Vagina (tissue), 2 donors: Measurements from ENCODE around the gene AKAP8L.

ENCODE experiments used
- POLR2A ChIP-seq, 2 donors: fragments of 450-650 bp; IDR thresholded peaks; one replicate each; pipeline ENCODE4 v1.6.1; 2017; ENCODE audit warnings: antibody characterized with exemption in 2 of 2, mild to moderate bottlenecking in 2 of 2, moderate library complexity in 2 of 2
- POLR2AphosphoS5 ChIP-seq, 2 donors: sonication (generic); formaldehyde crosslinking; IDR thresholded peaks; one replicate each; pipeline ENCODE4 v1.9.0; 2017; ENCODE audit warnings: antibody characterized with exemption in 2 of 2, mild to moderate bottlenecking in 2 of 2, low read depth in 1 of 2; ENCODE audit not compliant: insufficient read depth in 1 of 2
- TF ChIP-seq, protein P1 (sequence below), 3 experiments: fragments of 450-650 bp in 2 of 3; fragments of 200-600 bp in 1 of 3; sonication (generic) in 1 of 3; IDR thresholded peaks; one replicate each; pipeline ENCODE4 v1.5.1; 2017 to 2019; ENCODE audit warnings: antibody characterized with exemption in 3 of 3, mild to moderate bottlenecking in 2 of 3, moderate library complexity in 2 of 3

DNA sequence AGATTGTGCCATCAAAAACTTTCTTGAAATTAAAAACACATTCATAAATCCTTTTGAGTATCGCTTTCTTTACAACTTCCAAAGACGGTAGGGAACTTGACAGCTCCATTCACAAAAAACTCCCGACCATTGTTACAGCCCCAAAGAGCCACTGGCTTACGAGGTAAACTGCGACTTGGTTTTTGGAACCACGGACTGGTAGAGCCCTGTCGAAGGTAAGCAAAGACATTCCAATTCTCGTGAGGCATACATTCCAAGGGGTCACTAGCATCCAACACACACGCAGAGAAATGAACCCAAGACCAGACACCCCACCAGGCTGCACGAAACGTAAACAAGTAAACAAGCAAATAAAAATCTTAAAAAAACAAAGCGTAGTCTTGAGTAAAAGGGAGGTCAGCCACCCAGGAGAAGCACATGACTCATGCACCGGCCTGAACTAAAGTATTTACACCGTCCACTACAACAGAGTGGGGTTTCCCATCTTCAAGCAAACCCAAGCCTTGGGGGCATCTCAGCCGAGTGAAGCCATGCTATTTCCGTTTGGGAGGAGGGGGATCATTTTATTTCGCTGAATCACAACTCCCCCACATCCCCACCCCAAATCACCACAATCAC is 87.9 kb downstream of the AKAP8L start:
- TF ChIP-seq, protein P1, sequence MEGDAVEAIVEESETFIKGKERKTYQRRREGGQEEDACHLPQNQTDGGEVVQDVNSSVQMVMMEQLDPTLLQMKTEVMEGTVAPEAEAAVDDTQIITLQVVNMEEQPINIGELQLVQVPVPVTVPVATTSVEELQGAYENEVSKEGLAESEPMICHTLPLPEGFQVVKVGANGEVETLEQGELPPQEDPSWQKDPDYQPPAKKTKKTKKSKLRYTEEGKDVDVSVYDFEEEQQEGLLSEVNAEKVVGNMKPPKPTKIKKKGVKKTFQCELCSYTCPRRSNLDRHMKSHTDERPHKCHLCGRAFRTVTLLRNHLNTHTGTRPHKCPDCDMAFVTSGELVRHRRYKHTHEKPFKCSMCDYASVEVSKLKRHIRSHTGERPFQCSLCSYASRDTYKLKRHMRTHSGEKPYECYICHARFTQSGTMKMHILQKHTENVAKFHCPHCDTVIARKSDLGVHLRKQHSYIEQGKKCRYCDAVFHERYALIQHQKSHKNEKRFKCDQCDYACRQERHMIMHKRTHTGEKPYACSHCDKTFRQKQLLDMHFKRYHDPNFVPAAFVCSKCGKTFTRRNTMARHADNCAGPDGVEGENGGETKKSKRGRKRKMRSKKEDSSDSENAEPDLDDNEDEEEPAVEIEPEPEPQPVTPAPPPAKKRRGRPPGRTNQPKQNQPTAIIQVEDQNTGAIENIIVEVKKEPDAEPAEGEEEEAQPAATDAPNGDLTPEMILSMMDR (IDR thresholded peaks at IDR 0.05) = no peak
- TF ChIP-seq POLR2A (IDR thresholded peaks at IDR 0.05) = no peak
- TF ChIP-seq POLR2AphosphoS5 (IDR thresholded peaks at IDR 0.05; ENCODE audit: insufficient read depth in 1 of 2, low read depth in 1 of 2) = no peak
